Endothelial cell of umbilical vein (primary cell): ENCODE measurements around the gene CUX1. TPM values are rescaled to one million over a fixed set of nuclear protein-coding genes. Genes with fewer than 3 reads are reported as not detected.

ENCODE experiments used
- BruUV-seq: library from RNA; stranded (reverse); fragments of 400-500 nt; replicated peaks from 2 replicates; lab custom pipeline; 2021; lab: Mats Ljungman, UMichigan
- CTCF ChIA-PET: fragments of 300-600, 350-600 bp; sonication (Branson Sonifier 250); formaldehyde crosslinking; loops from one replicate; lab custom pipeline; 2021; ENCODE audit warnings: antibody characterized with exemption, inconsistent platforms; lab: Charles Lee
- POLR2A ChIA-PET: fragments of 300-600, 350-600 bp; sonication (Branson Sonifier 250); formaldehyde crosslinking; loops from one replicate; lab custom pipeline; 2021; ENCODE audit warnings: antibody characterized with exemption, inconsistent platforms; lab: Charles Lee
- DNase-seq: peaks from one replicate; pipeline ENCODE4 v3.0.0-alpha.2; 2011; ENCODE audit warnings: low read depth, low spot score
- FAIRE-seq: peaks from 2 replicates; lab custom pipeline; 2011; peaks lifted over from hg19 to GRCh38; lab: Jason Lieb, UNC
- H2AFZ ChIP-seq: 2 replicates; pipeline ENCODE4 v1.6.0; 2012; ENCODE audit warnings: low read depth, low read length, control low read depth, inconsistent platforms
- H3K27ac ChIP-seq: 2 replicates; pipeline ENCODE4 v1.5.1; 2011; ENCODE audit warnings: low read depth, mild to moderate bottlenecking, control low read depth, low read length, moderate library complexity; ENCODE audit not compliant: insufficient read depth
- H3K27me3 ChIP-seq, 2 experiments: 2 replicates each; pipeline versions ENCODE4 v1.6.0 to v1.6.1; 2011; ENCODE audit warnings: low read length in 2 of 2, mixed read lengths in 1 of 2; ENCODE audit not compliant: control insufficient read depth in 2 of 2, insufficient read depth in 2 of 2
- H3K36me3 ChIP-seq, 2 experiments: 2 replicates in 1 of 2; 3 replicates in 1 of 2; pipeline ENCODE4 v1.5.1; 2011; ENCODE audit warnings: low read length in 2 of 2, mild to moderate bottlenecking in 1 of 2, moderate library complexity in 1 of 2; ENCODE audit not compliant: control insufficient read depth in 2 of 2, insufficient read depth in 2 of 2; ENCODE audit errors: extremely low read depth in 1 of 2
- H3K4me1 ChIP-seq: 3 replicates; pipeline ENCODE4 v1.5.1; 2011; ENCODE audit warnings: mild to moderate bottlenecking, low read length; ENCODE audit not compliant: control insufficient read depth, insufficient read depth; ENCODE audit errors: extremely low read depth
- H3K4me2 ChIP-seq: 2 replicates; pipeline ENCODE4 v1.6.1; 2011; ENCODE audit warnings: low read length, control low read depth, mixed read lengths; ENCODE audit not compliant: insufficient read depth
- H3K4me3 ChIP-seq, 3 experiments: fragments of 200-600 bp in 1 of 3; sonication (generic), shearing (Covaris generic) in 1 of 3; replicated peaks in 1 of 3; 2 replicates each; pipeline ENCODE4 v1.5.1; 2011 to 2016; ENCODE audit warnings: control low read depth in 3 of 3, low read length in 3 of 3, mild to moderate bottlenecking in 2 of 3, inconsistent platforms in 1 of 3, low read depth in 1 of 3, moderate library complexity in 1 of 3; ENCODE audit not compliant: insufficient read depth in 1 of 3
- H3K79me2 ChIP-seq: 2 replicates; pipeline ENCODE4 v1.6.0; 2012; ENCODE audit warnings: low read length, inconsistent platforms; ENCODE audit not compliant: control insufficient read depth, insufficient read depth
- H3K9ac ChIP-seq: replicated peaks from 2 replicates; pipeline ENCODE3; 2011; ENCODE audit warnings: low read length, control low read depth; ENCODE audit not compliant: insufficient read depth; ENCODE audit errors: extremely low read depth
- H3K9me1 ChIP-seq: replicated peaks from 3 replicates; pipeline ENCODE4 v1.6.0; 2011; ENCODE audit warnings: mild to moderate bottlenecking, low read length; ENCODE audit not compliant: control insufficient read depth, insufficient read depth; ENCODE audit errors: extremely low read depth
- H3K9me3 ChIP-seq: replicated peaks from 2 replicates; pipeline ENCODE4 v1.5.1; 2012; ENCODE audit warnings: low read length, inconsistent platforms; ENCODE audit not compliant: control insufficient read depth, insufficient read depth
- H4K20me1 ChIP-seq: replicated peaks from 2 replicates; pipeline ENCODE3; 2011; ENCODE audit warnings: mild to moderate bottlenecking, low read length; ENCODE audit not compliant: control insufficient read depth, insufficient read depth; ENCODE audit errors: extremely low read depth
- CTCF ChIP-seq, 2 donors: IDR thresholded peaks; 1 replicate in 1 of 2; 2 replicates in 1 of 2; pipeline ENCODE4 v1.5.1; 2011; ENCODE audit warnings: low read length in 2 of 2, mild to moderate bottlenecking in 2 of 2, moderate library complexity in 2 of 2, control low read depth in 1 of 2, inconsistent platforms in 1 of 2, low read depth in 1 of 2; ENCODE audit not compliant: insufficient read depth in 1 of 2; ENCODE audit errors: extremely low read depth in 1 of 2
- EZH2 ChIP-seq: IDR thresholded peaks from 2 replicates; pipeline ENCODE4 v1.6.1; 2012; ENCODE audit warnings: borderline replicate concordance, low read depth, mild to moderate bottlenecking, moderate library complexity, low read length, inconsistent platforms; ENCODE audit not compliant: severe bottlenecking
- FOS ChIP-seq: IDR thresholded peaks from 2 replicates; pipeline ENCODE4 v1.6.1; 2011; ENCODE audit warnings: mild to moderate bottlenecking, low read length, moderate library complexity, borderline replicate concordance; ENCODE audit not compliant: insufficient read depth
- GATA2 ChIP-seq: IDR thresholded peaks from 2 replicates; pipeline ENCODE4 v1.7.0; 2011; ENCODE audit warnings: low read depth, mild to moderate bottlenecking, moderate library complexity, mixed read lengths, low read length; ENCODE audit not compliant: insufficient read length, insufficient read depth
- JUN ChIP-seq: IDR thresholded peaks from 2 replicates; pipeline ENCODE4 v1.6.1; 2011; ENCODE audit warnings: borderline replicate concordance, low read depth; ENCODE audit not compliant: insufficient read length, insufficient read depth
- MYC ChIP-seq: IDR thresholded peaks from one replicate; pipeline ENCODE4 v1.6.1; 2011; ENCODE audit warnings: mild to moderate bottlenecking, low read depth, low read length
- POLR2AphosphoS5 ChIP-seq: IDR thresholded peaks from 2 replicates; pipeline ENCODE4 v1.6.1; 2012; ENCODE audit warnings: low read depth, mild to moderate bottlenecking, control low read depth, low read length, moderate library complexity; ENCODE audit not compliant: insufficient read depth
- dilution Hi-C: fragments of 300-500 bp; cut with MboI; formaldehyde crosslinking; loops from one replicate; pipeline ENCODE4 v1.15.0; 2019; ENCODE audit warnings: low sequenced_read_pairs; ENCODE audit not compliant: extremely low pct_ligation_motif_present
- intact Hi-C: fragments of 100-400 bp; cut with micrococcal nuclease; formaldehyde crosslinking; loops from one replicate; pipeline ENCODE4 v1.10.0; 2022
- polyA plus RNA-seq, 4 experiments: library from polyadenylated mRNA; depleted of rRNA in 3 of 4; stranded (reverse) in 3 of 4; unstranded in 1 of 4; fragments of >200 nt; gene quantifications; 2 replicates each; pipeline versions ENCODE4 v1.2.1 to v1.2.3, GENCODE V29; 2011 to 2012; ENCODE audit warnings: missing spikeins in 1 of 4
- total RNA-seq: library from RNA; stranded (reverse); gene quantifications from 2 replicates; pipeline ENCODE4 v1.2.3, GENCODE V29; 2021
- TF ChIP-seq, protein P1 (sequence below): IDR thresholded peaks from 2 replicates; pipeline ENCODE4 v1.6.1; 2011; ENCODE audit not compliant: insufficient read depth, insufficient read length

Gene CUX1
- total and polyA plus RNA-seq, 2 donors (not counting 3 experiments of a cell fraction or from before 2014, with no cell fraction given): 13.8 to 49.8 TPM

DNA sequence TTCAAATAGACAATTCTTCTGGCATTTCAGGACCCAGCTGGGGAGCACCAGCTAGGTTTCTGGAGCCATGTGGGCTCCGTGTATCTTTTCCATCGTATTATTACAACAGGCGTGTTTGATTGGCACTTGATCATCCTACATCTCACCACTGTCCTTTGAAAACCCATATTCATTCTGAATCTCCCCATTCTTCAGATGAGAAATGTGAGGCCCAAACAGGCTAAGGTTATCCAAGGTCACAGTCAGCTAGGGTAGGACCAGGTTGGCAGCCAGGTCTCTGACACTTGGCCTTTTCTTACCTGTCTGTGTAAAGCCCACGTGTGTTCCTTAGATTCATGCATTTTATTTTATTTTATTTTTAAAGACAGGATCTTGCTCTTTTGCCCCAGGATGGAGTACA lies 366.9 kb downstream of the CUX1 start:
- TF ChIP-seq, protein P1, sequence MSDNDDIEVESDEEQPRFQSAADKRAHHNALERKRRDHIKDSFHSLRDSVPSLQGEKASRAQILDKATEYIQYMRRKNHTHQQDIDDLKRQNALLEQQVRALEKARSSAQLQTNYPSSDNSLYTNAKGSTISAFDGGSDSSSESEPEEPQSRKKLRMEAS: no peak
- TF ChIP-seq JUN (no peak), CTCF (IDR thresholded peaks at IDR 0.05; ENCODE audit: extremely low read depth in 1 of 2, insufficient read depth in 1 of 2, low read depth in 1 of 2, low read length in 2 of 2) (no peak)
- H3K4me1 ChIP-seq: no peaks in the 10 kb centered on the region
- no peaks in the 10 kb centered on the region for H3K9me3 ChIP-seq

DNA sequence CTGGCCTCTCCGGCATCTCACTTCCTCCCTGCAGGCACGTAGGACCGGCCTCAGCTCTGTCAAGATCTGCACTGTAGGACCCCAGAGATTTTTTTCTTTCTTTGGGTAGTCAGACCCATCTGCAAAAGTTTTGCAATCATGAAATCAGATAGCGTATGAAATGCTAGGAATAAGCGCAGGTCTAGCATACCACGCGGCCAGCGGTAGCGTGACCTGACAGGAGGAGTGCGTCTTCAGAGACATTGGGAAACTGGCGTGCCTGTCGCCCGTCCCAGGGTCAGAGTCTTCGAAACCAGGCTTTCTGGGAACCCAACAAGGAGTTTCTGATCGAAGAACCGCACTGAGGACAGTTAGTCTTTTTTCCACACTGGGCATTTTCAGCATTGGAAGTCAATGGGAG lies 368.4 kb downstream of the CUX1 start:
- H3K9me1 ChIP-seq: no peaks in the 10 kb centered on the region
- H2AFZ ChIP-seq: no peak overlapping the region
- no peak overlapping the region for H3K27ac ChIP-seq
- DNase-seq (no peak), FAIRE-seq (no peak)
- no peak overlapping the region for H3K4me3 ChIP-seq
- intact Hi-C loops: no loop called here
- H3K4me1 ChIP-seq: no peaks in the 10 kb centered on the region
- H3K9ac ChIP-seq: no peak overlapping the region
- peaks cover 0 to 10% of the 10 kb centered on the region in 2 experiments for H3K36me3 ChIP-seq
- no peaks in the 10 kb centered on the region for H3K9me3 ChIP-seq
- no peaks in the 10 kb centered on the region for H4K20me1 ChIP-seq
- ChIA-PET CTCF (interaction anchor here (1.2 kb wide), 1 partner anchor 12 kb away, joined by 3 read pairs; no protein-coding TSS in a partner anchor), POLR2A (no interaction called here)
- no peak overlapping the region for H3K4me2 ChIP-seq
- H3K79me2 ChIP-seq: no peaks in the 10 kb centered on the region
- no TSS peak for BruUV-seq
- dilution Hi-C loops: no loop called here
- TF ChIP-seq JUN (no peak), EZH2 (no peak), FOS (no peak), GATA2 (no peak), MYC (no peak), POLR2AphosphoS5 (no peak)
- TF ChIP-seq, protein P1: no peak
- H3K27me3 ChIP-seq: no peaks in the 10 kb centered on the region

More for the DNA sequence above, 366.9 kb downstream of the CUX1 start:
- no peak overlapping the region for H3K27ac ChIP-seq
- dilution Hi-C loops: no loop called here
- H3K9ac ChIP-seq: no peak overlapping the region
- BruUV-seq: no TSS peak
- ChIA-PET POLR2A (interaction anchor here (0.5 kb wide), 1 partner anchor 231 kb away, joined by 6 read pairs; no protein-coding TSS in a partner anchor), CTCF (no interaction called here)
- no peak overlapping the region for H2AFZ ChIP-seq
- H3K4me3 ChIP-seq: no peak overlapping the region
- DNase-seq: no peak
- H3K4me2 ChIP-seq: no peak overlapping the region
- no peaks in the 10 kb centered on the region for H4K20me1 ChIP-seq
- H3K27me3 ChIP-seq: no peaks in the 10 kb centered on the region
- H3K79me2 ChIP-seq: no peaks in the 10 kb centered on the region
- peaks cover 0 to 2% of the 10 kb centered on the region in 2 experiments for H3K36me3 ChIP-seq
- intact Hi-C loops: no loop called here
- no peak for FAIRE-seq
- no peaks in the 10 kb centered on the region for H3K9me1 ChIP-seq
